Measurements from ENCODE around the gene SCAF4.

SCAF4 gene

GRCh38 chr21:31720330-31720729 is 11.6 kb downstream of the SCAF4 start:
- no peak overlapping the region for H3K4me2 ChIP-seq (ENCODE audit: low read depth, low read length, poor library complexity, severe bottlenecking)
- TF ChIP-seq EZH2phosphoT487 (conservative IDR thresholded peaks at IDR 0.05; ENCODE audit: low read length), result no peak
- no peaks in the 10 kb centered on the region for H3K27me3 ChIP-seq (ENCODE audit: low read length)
- H3F3A ChIP-seq (ENCODE audit: insufficient read depth), result peaks cover 8% of the 10 kb centered on the region; the same call in 1 of the 2 replicates
- no peak overlapping the region for H3K4me3 ChIP-seq (ENCODE audit: insufficient read depth, low read length, poor library complexity, severe bottlenecking)
- no peaks in the 10 kb centered on the region for H3K36me3 ChIP-seq (ENCODE audit: low read length)
- peaks cover 100% of the 10 kb centered on the region for H3K79me2 ChIP-seq (ENCODE audit: insufficient read depth, low read length)
- H4K20me1 ChIP-seq (ENCODE audit: low read depth, low read length), result peaks cover 85% of the 10 kb centered on the region
- no peak overlapping the region for H2AFZ ChIP-seq (ENCODE audit: low read depth, low read length, severe bottlenecking)
- H3K9me2 ChIP-seq (replicated peaks; ENCODE audit: insufficient read depth, low read length), result no peaks in the 10 kb centered on the region
- no peak overlapping the region for H3K9ac ChIP-seq (ENCODE audit: low read length)
- H3K27ac ChIP-seq (ENCODE audit: low read depth, low read length), result no peak overlapping the region
- no peaks in the 10 kb centered on the region for H3K9me3 ChIP-seq (ENCODE audit: insufficient read depth, low read length)

GRCh38 chr21:31716106-31716505 is 15.8 kb downstream of the SCAF4 start:
- H3K36me3 ChIP-seq (ENCODE audit: low read length), result no peaks in the 10 kb centered on the region
- peaks cover 76% of the 10 kb centered on the region for H4K20me1 ChIP-seq (ENCODE audit: low read depth, low read length)
- H3K9ac ChIP-seq (ENCODE audit: low read length), result no peak overlapping the region
- peaks cover 100% of the 10 kb centered on the region for H3K79me2 ChIP-seq (ENCODE audit: insufficient read depth, low read length)
- H3K27ac ChIP-seq (ENCODE audit: low read depth, low read length), result peak overlapping the region; percentile 10; the same call in 1 of the 2 replicates
- H3F3A ChIP-seq (ENCODE audit: insufficient read depth), result peaks cover 15% of the 10 kb centered on the region; the same call in 1 of the 2 replicates
- peak overlapping the region; percentile 34 for H3K4me2 ChIP-seq (ENCODE audit: low read depth, low read length, poor library complexity, severe bottlenecking)
- no peak overlapping the region for H3K4me3 ChIP-seq (ENCODE audit: insufficient read depth, low read length, poor library complexity, severe bottlenecking)
- no peaks in the 10 kb centered on the region for H3K9me2 ChIP-seq (replicated peaks; ENCODE audit: insufficient read depth, low read length)
- no peak overlapping the region for H2AFZ ChIP-seq (ENCODE audit: low read depth, low read length, severe bottlenecking)
- no peaks in the 10 kb centered on the region for H3K27me3 ChIP-seq (ENCODE audit: low read length)
- TF ChIP-seq, protein P1, sequence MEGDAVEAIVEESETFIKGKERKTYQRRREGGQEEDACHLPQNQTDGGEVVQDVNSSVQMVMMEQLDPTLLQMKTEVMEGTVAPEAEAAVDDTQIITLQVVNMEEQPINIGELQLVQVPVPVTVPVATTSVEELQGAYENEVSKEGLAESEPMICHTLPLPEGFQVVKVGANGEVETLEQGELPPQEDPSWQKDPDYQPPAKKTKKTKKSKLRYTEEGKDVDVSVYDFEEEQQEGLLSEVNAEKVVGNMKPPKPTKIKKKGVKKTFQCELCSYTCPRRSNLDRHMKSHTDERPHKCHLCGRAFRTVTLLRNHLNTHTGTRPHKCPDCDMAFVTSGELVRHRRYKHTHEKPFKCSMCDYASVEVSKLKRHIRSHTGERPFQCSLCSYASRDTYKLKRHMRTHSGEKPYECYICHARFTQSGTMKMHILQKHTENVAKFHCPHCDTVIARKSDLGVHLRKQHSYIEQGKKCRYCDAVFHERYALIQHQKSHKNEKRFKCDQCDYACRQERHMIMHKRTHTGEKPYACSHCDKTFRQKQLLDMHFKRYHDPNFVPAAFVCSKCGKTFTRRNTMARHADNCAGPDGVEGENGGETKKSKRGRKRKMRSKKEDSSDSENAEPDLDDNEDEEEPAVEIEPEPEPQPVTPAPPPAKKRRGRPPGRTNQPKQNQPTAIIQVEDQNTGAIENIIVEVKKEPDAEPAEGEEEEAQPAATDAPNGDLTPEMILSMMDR (IDR thresholded peaks at IDR 0.05; ENCODE audit: insufficient read depth, low read length, poor library complexity, severe bottlenecking), result no peak
- TF ChIP-seq EZH2phosphoT487 (conservative IDR thresholded peaks at IDR 0.05; ENCODE audit: low read length), result no peak
- H3K9me3 ChIP-seq (ENCODE audit: insufficient read depth, low read length), result no peaks in the 10 kb centered on the region

- H3F3A ChIP-seq (ENCODE audit: insufficient read depth), result peaks cover 15% of the 10 kb centered on the region; the same call in 1 of the 2 replicates
- peaks cover 72% of the 10 kb centered on the region for H4K20me1 ChIP-seq (ENCODE audit: low read depth, low read length)
- H2AFZ ChIP-seq (ENCODE audit: low read depth, low read length, severe bottlenecking), result no peak overlapping the region
- no peaks in the 10 kb centered on the region for H3K9me2 ChIP-seq (replicated peaks; ENCODE audit: insufficient read depth, low read length)
- H3K4me2 ChIP-seq (ENCODE audit: low read depth, low read length, poor library complexity, severe bottlenecking), result no peak overlapping the region
- no peak overlapping the region; the same call in 1 of the 2 replicates for H3K27ac ChIP-seq (ENCODE audit: low read depth, low read length)
- no peaks in the 10 kb centered on the region for H3K9me3 ChIP-seq (ENCODE audit: insufficient read depth, low read length)
- H3K4me3 ChIP-seq (ENCODE audit: insufficient read depth, low read length, poor library complexity, severe bottlenecking), result no peak overlapping the region
- TF ChIP-seq, protein P1 (IDR thresholded peaks at IDR 0.05; ENCODE audit: insufficient read depth, low read length, poor library complexity, severe bottlenecking), result no peak
- no peak for TF ChIP-seq EZH2phosphoT487 (conservative IDR thresholded peaks at IDR 0.05; ENCODE audit: low read length)
- H3K9ac ChIP-seq (ENCODE audit: low read length), result no peak overlapping the region
- peaks cover 100% of the 10 kb centered on the region for H3K79me2 ChIP-seq (ENCODE audit: insufficient read depth, low read length)
- H3K36me3 ChIP-seq (ENCODE audit: low read length), result no peaks in the 10 kb centered on the region
- no peaks in the 10 kb centered on the region for H3K27me3 ChIP-seq (ENCODE audit: low read length)
Observed at GRCh38 chr21:31714741-31715365, 17.1 kb downstream of the SCAF4 start.

All from SU-DHL-6 (cell line).